GM10847 (cell line): ENCODE results near the gene NDUFA3.

ENCODE experiments used
- POLR2A ChIP-seq: IDR thresholded peaks from 2 replicates; pipeline ENCODE4 v1.6.1; 2011; ENCODE audit not compliant: insufficient read length; ENCODE audit errors: extremely low read depth

Gene NDUFA3

GRCh38 chr19:54102421-54103169, at the start of gene NDUFA3:
TSS of gene NDUFA3 (plus strand) at chr19:54102855. CDS start at chr19:54102879, 24 bp downstream.
- TF ChIP-seq POLR2A, result peak; percentile 54

GRCh38 chr19:54062643-54063042, 40.0 kb upstream of the NDUFA3 start:
- no peak for TF ChIP-seq POLR2A

- no peak for TF ChIP-seq POLR2A
Observed at GRCh38 chr19:54063350-54064116, 39.1 kb upstream of the NDUFA3 start, which contains the start of gene VSTM1. TSS of gene VSTM1 (minus strand) at chr19:54063897. CDS start at chr19:54063777, 120 bp downstream.

DNA sequence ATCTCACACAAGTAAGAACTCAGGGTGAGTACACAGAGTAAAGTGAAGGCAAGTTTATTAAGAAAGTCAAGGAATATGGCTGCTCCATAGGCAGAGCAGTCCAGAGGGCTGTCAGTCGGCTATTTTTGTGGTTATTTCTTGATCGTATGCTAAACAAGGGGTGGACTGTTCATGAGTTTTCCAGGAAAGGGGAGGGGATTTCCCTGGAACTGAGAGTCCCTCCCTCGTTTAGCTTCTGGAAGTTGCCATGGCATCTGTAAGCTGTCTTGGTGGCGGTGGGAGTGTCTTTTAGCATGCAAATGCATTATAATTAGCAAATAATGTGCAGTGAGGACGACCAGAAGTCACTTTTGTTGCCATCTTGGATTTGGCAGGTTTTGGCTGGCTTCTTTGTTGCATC, 33.2 kb upstream of the NDUFA3 start:
- TF ChIP-seq POLR2A, result no peak

DNA sequence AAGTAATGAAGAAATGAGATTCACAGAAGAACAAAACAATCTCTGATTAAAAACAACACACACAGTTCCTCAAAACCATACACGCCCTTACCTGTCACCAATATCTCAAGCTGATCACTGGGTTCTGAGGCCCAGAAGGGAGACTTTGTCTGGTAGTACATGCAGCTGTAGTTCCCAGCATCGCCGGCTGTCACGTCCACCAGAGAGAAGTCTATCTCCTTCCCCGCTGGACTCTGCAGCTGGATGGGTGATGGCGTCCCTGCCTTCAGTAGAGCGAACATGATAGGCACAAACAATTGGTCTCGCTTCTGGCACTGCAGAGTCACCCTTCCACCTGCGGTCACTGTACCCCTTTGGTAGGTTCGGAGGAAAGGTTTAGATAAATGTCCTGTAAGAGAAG, 28.8 kb upstream of the NDUFA3 start:
- no peak for TF ChIP-seq POLR2A

DNA sequence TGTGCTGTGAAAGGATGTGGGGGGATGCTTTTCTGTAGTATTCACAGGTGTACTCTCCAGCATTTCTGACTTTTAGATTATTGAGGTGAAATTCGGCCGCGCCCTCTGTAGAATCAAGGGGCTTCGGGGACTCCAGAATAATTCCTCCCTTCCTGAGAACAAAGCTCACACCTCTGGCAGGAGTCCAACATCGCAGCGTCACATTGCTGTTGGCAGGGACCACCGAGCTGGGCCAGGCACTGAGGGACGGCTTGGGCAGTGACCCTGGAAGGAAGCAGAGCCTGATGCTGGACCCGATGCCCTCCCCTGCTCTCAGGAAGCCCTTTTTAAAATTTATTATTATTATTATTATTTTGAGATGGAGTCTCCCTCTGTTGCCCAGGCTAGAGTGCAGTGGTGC, 27.8 kb upstream of the NDUFA3 start:
- no peak for TF ChIP-seq POLR2A

DNA sequence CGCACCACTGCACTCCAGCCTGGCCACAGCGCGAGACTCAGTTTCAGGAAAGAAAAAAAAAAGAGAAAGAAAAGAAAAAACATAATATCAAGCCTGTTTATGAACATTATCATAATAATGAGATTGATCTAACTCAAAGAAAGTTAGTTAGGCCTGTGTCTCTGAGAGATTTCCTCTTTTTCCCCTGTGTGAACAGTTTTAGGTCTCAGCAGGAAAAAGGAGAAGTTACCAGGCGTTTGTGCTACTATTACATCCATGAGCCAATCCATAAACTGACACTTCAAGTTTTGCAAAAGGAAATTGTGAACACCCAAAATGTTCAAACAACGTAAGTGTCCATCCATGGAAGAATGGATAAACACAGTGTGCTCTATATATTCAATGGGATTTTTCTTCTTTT, 25.3 kb upstream of the NDUFA3 start:
- no peak for TF ChIP-seq POLR2A

DNA sequence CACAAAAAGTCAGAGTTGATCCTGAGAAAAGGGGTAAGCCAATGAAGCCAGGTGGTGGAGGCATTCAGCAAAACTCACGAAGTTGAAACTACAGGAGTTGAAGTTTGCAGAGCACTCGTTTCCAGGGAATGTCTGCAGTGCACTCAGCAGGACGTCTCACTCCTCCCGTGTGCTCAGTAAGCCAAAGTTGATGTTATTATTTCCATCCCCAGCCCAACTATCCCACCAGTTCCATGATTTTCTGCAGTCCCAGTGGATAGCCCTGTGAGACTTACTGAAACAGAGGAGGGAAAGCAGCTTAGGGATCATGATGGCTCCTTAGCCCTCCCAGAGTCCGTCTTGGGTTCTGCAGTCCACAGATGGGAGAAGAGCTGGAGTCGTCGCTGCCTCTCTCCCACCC, 21.6 kb upstream of the NDUFA3 start, which contains the start of gene TARM1:
Gene TARM1 (minus strand): TSS at position 334 of the 400 bp plus-strand sequence. CDS start 25 bp downstream, at position 309.
- no peak for TF ChIP-seq POLR2A

DNA sequence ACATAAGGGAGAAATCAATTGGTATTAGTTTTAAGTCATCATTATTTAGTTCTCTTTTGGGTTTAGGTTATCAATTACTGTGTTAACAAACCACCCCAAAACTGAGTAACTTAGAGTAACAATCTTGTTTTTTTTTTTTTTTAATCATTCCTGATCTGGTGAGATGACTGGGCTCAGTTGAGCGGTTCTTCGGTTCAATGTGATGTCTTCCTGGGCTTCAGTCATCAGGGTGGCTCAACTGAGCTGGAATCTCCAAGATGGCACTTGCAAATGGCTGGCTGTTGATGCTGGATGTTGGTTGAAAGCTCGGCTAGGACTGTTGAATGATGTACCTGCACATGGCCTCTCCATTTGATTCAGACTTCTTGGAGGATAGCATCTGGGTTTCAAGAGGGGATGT, 18.2 kb upstream of the NDUFA3 start:
- no peak for TF ChIP-seq POLR2A

DNA sequence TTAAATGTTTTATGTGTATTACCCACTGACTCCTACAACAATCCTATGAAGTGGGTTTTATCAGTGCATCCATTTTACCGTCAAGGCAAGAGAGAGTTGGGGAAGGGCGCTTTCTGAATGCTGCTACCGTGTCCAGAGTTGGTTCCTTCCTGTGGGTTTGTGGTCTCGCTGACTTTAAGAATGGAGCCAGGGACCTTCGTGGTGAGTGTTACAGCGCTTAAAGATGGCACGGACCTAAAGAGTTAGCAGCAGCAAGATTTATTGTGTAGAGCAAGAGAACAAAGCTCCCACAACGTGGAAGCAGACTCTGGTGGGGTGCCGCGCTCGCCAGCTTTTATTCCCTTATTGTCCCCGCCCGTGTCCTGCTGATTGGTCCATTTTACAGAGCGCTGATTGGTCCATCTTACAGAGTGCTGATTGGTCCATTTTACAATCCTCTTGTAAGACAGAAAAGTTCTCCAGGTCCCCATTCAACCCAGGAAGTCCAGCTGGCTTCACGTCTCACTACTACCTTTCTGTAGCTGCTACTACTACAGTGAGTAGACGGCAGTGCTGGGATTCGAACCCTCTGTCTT, 8.1 kb upstream of the NDUFA3 start:
- no peak for TF ChIP-seq POLR2A

GRCh38 chr19:54095136-54095858, 7.4 kb upstream of the NDUFA3 start:
- no peak for TF ChIP-seq POLR2A

DNA sequence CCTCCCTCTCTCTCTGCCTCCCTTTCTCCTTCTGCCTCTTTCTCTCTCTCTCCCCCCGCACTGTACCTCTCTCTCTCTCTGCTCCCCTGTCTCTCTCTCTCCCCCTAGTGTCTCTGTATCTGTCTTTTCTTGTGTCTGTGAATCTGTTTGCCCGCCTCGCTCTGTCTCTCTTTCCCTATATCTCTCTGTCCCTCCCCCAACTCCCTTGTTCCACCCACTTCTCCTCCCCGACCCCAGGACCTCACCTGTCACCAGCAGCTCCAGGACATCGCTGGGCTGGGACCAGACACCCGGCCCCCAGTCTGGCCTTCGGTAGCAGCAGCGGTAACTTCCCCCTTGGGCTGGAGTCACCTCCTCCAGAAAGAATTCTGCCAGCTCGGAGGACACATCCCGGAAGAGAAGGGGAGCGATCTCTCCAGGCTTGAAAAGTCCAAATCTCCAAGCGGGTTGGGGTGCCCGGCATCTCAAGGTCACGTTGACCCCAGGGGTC, 6.0 kb upstream of the NDUFA3 start:
- TF ChIP-seq POLR2A, result no peak

DNA sequence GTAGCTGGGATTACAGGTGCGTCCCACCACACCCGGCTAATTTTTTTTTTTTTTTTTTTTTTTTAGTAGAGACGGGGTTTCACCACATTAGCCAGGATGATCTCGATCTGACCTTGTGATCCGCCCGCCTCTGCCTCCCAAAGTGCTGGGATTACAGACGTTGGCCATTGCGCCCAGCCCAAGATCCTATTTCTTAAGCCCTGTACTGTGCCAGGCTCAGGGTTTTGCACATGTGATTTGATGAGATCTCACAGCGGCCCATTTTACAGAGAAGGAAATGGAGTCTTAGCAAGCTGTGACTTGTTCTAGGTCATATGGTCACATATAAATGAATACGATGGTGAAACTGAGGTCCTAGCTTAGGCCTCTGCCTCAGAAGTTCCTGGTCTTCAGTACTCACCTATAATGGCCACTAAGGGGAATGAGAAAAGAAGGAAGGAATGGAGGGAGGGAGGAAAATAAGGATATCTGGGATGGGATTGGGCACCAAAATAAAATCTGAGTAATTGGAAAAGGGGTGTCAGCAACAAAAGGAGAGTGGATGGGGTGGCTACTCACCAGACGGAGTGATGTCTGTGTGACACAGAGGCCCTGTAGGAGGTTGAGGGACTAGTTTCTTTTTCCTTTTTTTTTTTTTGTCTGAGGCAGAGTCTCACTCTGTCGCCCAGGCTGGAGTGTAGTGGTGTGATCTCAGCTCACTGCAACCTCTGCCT, 3.3 kb upstream of the NDUFA3 start:
- no peak for TF ChIP-seq POLR2A

DNA sequence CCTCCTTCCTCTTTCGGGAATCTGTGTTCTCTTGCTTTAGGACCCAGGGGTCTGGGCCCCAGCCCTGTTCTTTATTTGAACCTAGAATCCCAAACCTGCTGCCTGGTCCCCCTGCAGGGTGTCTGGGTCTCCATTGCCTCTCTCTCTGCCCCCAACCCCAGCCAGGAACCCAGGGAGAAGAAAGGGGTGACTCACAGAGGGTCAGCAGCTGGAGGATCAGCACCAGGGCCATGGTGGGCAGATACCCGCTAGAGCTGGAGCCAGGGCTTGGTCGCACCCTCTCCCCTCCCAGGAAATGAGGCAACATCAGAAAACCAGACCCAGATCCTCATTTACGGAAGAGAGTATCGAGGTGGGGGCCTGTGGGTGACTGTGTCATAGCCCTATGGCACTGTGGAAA, 2.1 kb upstream of the NDUFA3 start, which contains the start of gene OSCAR:
Gene OSCAR (minus strand): TSS at position 243 of the 400 bp plus-strand sequence. CDS start 11 bp downstream, at position 232.
- no peak for TF ChIP-seq POLR2A
